C1 segment of cervical spinal cord (tissue), 14 donors: ENCODE data around the gene ZNF592.

Experiments
- DNase-seq, 14 donors: peaks; one replicate each; lab custom pipeline; 2025; lab: John Stamatoyannopoulos, UW

ZNF592 gene

DNA sequence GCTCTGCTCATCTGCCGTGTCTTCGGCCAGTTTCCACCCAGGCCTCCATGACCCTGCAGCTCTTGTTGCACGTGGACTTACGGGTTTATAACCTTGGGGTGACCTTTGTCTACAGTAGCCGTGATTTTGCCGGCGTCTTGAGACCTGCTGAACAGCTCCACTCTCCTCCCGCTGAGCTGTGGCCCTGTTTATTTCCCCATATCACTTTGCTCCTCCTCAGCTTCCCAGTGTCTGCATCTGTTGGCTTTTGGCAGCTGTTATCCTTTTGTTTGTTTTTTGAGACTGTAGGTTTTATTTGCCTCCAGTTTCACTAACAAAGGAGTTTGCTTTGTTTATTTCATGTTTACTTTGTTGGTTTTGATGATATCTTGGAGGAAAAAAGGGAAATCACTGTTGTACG is 106.7 kb downstream of the ZNF592 start:
- no peak for DNase-seq

DNA sequence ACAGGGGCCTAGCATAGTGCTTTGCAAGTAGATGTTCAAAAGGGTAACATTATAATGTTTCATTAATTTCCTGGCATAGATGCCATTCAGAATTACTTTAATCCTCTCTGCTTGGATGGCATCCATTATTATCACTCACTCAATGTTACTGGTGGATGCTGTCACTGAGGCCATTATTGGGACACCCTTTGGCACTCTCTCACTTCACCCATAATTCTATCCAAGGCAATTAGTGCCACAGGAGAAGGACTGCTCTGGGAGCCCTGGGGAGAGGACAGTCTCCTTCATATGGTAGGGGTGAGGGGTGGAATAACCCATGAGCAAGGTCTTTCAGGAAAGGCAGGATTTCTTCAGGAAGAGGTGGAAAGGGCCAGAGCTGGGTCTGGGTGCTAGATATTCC is 107.4 kb downstream of the ZNF592 start:
- no peak for DNase-seq
